Astrocyte of the spinal cord (primary cell): ENCODE measurements around the gene RTN4IP1.

ENCODE experiments used
- DNase-seq: peaks from one replicate; pipeline ENCODE4 v3.0.0; 2011; ENCODE audit warnings: low read depth, low spot score
- H3K4me3 ChIP-seq: 2 replicates; pipeline ENCODE4 v1.5.1; 2011; ENCODE audit warnings: low read depth, mild to moderate bottlenecking, low read length, moderate library complexity
- in situ Hi-C: cut with HindIII; loops from 2 replicates; pipeline ENCODE4 v1.10.0; 2017; ENCODE audit warnings: low sequenced_read_pairs
- TF ChIP-seq, protein P1 (sequence below): IDR thresholded peaks from 2 replicates; pipeline ENCODE4 v1.5.1; 2012; ENCODE audit warnings: low read depth, mild to moderate bottlenecking, low read length, inconsistent platforms

Gene RTN4IP1

DNA sequence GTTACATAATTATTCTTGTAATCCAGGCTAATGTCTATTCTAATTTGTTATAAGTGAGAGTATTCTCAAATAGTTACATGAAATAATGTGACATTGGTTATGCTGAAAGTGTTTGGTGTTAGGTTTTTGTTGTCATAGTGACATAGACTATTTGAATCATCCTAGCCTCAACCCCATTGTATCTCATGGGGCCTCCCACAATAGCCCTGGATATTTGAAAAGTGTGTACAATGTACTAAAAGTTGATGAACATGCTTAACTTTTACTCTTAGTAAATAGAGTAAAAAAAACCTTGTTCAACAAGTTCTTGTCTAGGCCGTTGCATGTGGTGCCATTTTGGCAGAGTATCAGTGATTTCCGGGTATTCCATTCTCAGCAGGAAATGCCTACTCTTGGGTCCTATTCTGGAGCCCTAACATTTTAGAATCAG lies 83.0 kb downstream of the RTN4IP1 start:
- DNase-seq, result no peak
- H3K4me3 ChIP-seq, result no peak overlapping the region
- TF ChIP-seq, protein P1, sequence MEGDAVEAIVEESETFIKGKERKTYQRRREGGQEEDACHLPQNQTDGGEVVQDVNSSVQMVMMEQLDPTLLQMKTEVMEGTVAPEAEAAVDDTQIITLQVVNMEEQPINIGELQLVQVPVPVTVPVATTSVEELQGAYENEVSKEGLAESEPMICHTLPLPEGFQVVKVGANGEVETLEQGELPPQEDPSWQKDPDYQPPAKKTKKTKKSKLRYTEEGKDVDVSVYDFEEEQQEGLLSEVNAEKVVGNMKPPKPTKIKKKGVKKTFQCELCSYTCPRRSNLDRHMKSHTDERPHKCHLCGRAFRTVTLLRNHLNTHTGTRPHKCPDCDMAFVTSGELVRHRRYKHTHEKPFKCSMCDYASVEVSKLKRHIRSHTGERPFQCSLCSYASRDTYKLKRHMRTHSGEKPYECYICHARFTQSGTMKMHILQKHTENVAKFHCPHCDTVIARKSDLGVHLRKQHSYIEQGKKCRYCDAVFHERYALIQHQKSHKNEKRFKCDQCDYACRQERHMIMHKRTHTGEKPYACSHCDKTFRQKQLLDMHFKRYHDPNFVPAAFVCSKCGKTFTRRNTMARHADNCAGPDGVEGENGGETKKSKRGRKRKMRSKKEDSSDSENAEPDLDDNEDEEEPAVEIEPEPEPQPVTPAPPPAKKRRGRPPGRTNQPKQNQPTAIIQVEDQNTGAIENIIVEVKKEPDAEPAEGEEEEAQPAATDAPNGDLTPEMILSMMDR, result no peak
- in situ Hi-C loops, result no loop called here

DNA sequence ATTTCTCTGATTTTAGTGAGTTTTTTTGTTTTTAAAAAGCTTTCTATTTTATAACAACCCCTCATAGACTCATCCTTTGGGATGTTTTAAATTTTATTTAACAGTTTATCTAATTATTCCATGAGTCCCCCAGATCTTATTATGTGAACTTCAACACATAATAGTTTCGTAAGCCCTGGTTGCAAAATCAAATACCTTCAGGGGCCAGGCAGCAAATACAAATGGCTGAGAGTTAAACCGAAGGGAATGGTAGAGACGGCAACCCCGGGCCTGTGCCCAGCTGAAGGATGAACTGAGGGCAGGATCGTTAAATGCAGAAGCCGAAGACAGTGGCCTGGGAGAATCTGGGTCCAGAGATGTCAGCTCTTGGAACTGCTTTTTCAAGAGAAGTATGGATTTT lies 88.4 kb downstream of the RTN4IP1 start:
- in situ Hi-C loops, result no loop called here

DNA sequence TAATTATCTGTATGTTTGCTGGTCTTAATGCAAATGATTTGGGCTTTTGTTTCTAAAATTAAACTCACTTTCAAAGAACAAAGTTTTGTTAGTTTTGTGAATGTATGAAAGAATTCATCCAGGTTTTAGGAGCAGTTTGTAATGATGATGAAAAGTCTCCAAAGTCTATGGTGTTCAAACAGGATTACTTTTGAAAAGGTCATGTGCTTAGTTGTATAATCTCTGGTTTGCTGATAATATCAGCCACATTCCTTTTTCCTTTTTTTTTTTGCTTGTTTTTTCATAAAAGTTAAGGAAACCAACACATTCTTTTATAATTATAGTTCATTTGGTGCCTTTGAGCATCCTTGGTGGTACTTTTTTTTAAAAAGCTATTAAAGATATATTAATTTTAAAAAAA lies 88.9 kb downstream of the RTN4IP1 start:
- TF ChIP-seq, protein P1, result no peak
- no peak for DNase-seq
- in situ Hi-C loops, result no loop called here
- H3K4me3 ChIP-seq, result no peak overlapping the region

More for the DNA sequence above, 88.4 kb downstream of the RTN4IP1 start:
- no peak overlapping the region for H3K4me3 ChIP-seq
- TF ChIP-seq, protein P1, result no peak
- no peak for DNase-seq

DNA sequence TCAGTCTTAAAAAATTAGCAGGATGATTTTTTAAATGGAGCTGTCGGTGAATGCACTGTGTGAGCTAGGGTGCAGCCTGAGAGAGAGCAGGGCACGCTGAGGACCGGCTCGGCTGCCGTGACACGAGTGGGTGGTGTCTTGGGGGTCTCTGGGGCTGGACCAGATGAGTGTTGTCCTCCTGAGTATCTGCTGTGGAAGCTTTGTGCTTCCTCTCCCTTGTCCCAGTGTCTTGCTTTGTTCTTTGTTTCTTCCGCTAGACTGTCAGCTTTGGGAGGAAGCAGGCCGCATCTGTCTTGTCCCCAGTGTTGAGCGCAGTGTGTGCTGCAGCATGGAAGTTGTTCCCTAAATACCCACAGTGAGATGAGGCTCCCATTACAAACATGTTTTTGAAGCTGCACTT lies 89.4 kb downstream of the RTN4IP1 start:
- in situ Hi-C loops, result no loop called here
- TF ChIP-seq, protein P1, result no peak
- H3K4me3 ChIP-seq, result no peak overlapping the region
- no peak for DNase-seq

DNA sequence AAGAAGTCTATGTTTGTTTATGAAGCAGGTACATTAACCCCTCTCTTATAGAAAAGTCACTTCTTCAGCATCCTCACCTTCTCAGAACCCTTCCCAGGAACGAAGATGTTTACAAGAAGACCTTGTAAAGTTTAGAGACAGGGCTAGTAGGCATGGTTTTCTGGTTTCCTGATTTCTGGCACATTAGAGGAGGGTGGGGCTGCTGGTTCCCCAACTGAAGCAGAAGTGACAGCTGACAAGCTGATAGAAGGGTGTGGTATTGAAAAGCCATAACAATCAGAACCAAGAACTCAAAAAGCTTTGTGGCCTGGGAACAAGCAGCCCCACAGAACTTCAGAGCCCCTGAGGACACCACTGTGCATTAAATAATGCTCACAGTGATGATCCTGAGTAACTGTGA lies 91.2 kb downstream of the RTN4IP1 start:
- in situ Hi-C loops, result no loop called here
- TF ChIP-seq, protein P1, result no peak
- H3K4me3 ChIP-seq, result no peak overlapping the region
- DNase-seq, result no peak

DNA sequence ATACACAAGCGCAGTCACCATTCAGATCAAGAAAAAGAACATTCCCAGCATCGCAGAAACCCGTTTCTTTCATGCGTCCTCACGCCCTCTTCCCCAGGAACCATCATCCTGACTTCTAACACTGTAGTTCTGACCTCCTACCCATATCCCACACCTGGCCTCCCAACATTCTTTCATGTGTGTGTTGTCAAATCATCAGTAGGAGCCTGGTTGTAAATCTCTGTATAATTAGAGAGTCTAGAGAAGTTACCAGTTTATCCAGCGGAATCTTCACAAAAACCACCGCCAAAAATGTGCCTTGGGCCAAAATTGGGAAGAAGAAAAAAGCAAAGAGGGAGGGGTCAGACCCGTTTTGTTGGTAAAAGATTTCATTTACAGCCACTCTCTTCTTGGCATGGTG lies 91.6 kb downstream of the RTN4IP1 start:
- H3K4me3 ChIP-seq, result no peak overlapping the region
- no peak for DNase-seq
- TF ChIP-seq, protein P1, result no peak
- in situ Hi-C loops, result no loop called here

DNA sequence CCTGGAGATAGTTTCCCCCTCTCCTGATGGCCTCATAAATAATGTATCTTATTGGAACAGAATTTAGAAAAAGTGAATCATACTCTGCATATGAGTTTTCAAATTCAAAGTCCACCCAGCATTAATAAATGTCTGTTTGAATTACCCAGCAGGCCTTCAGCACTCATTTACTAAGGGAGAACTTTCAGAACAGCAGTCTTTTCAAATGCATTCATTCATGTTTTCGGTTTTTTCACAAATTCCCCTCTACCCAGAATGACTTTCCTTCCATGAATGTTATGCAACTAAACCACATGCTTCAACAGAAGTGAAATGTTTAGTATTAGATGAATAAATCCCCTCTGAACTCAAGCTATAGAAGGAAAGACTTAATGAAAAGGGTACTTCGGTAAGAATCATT lies 92.4 kb downstream of the RTN4IP1 start:
- DNase-seq, result no peak
- in situ Hi-C loops, result no loop called here
- H3K4me3 ChIP-seq, result no peak overlapping the region
- TF ChIP-seq, protein P1, result no peak
